Measurements from ENCODE around the gene PIP5KL1. TPM values are rescaled to one million over a fixed set of nuclear protein-coding genes. Genes with fewer than 3 reads are reported as not detected.

Gene PIP5KL1
- total RNA-seq, 6 donors from 2014 or later, result 4.1 to 38.8 (median 10.0) TPM

DNA sequence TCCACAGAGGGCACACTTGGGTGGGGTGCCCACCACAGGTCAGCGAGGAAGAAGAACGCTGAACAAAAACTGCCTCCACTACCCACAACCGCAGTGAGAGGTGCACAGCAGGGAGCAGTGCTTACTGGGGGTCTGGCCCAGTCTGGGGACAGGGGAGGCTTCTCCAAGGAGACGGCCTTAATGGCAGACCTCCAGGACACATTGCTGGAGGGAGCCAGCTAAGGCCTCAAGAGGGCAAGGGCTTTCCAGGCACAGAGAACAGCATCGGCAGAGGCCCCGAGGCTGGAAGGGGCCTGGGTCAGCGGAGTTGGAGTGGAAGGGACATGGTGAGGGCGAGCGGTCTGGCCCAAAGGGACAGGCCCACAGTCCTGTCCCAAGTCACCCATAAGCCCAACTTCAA, 15.4 kb upstream of the PIP5KL1 start:
- H3K27me3 ChIP-seq, result no peaks in the 10 kb centered on the region
- peaks cover 0 to 27% (median 10%) of the 10 kb centered on the region in 4 donors for H3K4me1 ChIP-seq
- WGBS, 2 donors, result 76 to 86% methylated on average over 5 to 9 of the region's 9 CpGs
- H3K9me3 ChIP-seq, result no peaks in the 10 kb centered on the region
- no peak overlapping the region for H3K4me3 ChIP-seq
- H3K27ac ChIP-seq, result no peak overlapping the region
- no peak for ATAC-seq (ENCODE audit: low FRiP score in 2 of 2)
- TF ChIP-seq, protein P1, sequence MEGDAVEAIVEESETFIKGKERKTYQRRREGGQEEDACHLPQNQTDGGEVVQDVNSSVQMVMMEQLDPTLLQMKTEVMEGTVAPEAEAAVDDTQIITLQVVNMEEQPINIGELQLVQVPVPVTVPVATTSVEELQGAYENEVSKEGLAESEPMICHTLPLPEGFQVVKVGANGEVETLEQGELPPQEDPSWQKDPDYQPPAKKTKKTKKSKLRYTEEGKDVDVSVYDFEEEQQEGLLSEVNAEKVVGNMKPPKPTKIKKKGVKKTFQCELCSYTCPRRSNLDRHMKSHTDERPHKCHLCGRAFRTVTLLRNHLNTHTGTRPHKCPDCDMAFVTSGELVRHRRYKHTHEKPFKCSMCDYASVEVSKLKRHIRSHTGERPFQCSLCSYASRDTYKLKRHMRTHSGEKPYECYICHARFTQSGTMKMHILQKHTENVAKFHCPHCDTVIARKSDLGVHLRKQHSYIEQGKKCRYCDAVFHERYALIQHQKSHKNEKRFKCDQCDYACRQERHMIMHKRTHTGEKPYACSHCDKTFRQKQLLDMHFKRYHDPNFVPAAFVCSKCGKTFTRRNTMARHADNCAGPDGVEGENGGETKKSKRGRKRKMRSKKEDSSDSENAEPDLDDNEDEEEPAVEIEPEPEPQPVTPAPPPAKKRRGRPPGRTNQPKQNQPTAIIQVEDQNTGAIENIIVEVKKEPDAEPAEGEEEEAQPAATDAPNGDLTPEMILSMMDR (IDR thresholded peaks at IDR 0.05), result no peak
- TF ChIP-seq POLR2AphosphoS5 (IDR thresholded peaks at IDR 0.05) (no peak), POLR2A (IDR thresholded peaks at IDR 0.05) (no peak), EP300 (IDR thresholded peaks at IDR 0.05) (no peak)
- DNase-seq, result no peak
- H3K36me3 ChIP-seq, result peaks cover 0 to 38% (median 24%) of the 10 kb centered on the region in 4 donors

DNA sequence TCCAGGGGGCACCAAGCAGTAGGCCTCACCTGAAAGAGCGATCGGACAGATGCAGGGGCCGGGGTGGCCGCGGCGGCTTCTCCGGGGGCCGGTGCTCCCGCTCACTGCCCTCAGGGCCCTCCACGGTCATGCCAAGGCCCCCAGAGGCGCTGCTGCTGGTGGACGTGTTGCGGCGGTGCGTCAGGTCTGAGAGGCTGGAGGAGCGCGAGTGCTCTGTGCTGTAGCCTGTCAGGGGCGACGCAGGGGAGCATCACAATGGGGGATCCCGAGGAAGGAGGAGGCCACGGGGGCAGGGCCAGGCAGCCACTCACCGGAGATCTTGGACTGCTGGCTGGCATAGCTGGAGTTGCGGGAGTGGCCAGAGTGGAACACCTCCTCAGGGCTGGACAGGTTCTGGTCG, 14.8 kb upstream of the PIP5KL1 start:
- peaks cover 0 to 23% (median 10%) of the 10 kb centered on the region in 4 donors for H3K4me1 ChIP-seq
- ATAC-seq (ENCODE audit: low FRiP score in 2 of 2), result no peak
- H3K9me3 ChIP-seq, result no peaks in the 10 kb centered on the region
- WGBS, 2 donors, result 93 to 94% methylated on average over 19 to 23 of the region's 24 CpGs
- H3K27ac ChIP-seq, result no peak overlapping the region
- TF ChIP-seq POLR2AphosphoS5 (IDR thresholded peaks at IDR 0.05), result no peak
- H3K36me3 ChIP-seq, result peaks cover 0 to 35% (median 24%) of the 10 kb centered on the region in 4 donors
- no peak overlapping the region for H3K4me3 ChIP-seq
- H3K27me3 ChIP-seq, result no peaks in the 10 kb centered on the region
- DNase-seq, result peak in 1 of 2 donors; percentile 80

DNA sequence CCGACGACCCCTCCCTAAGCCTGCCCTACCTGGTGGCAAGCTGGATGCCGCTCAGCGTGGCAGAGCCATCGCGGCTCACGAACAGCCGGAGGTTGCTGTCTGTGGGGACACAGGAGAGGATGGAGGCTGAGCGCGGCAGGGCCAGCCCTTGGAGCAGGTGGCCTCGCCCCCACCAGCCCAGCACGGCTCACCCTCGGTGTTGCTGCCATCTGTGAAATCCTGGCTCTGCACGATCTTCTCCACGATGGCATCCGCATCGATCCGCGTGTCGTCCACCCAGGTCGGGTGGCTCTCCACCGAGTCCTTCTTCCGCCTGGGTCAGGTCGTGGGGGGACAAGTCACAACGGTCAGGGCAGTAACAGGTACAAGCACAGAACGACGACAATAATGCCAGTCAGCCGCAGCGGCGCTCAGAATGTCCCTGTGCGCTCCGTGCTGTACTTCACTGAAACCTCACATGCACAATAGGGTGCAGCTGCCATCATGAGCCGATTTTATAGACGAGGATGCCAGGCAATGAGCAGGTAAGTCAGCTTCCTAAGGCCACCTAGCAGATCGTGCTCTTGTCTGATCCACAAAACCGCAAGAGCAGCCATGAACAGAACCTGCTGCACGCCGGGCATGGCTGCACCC, 14.1 kb upstream of the PIP5KL1 start:
- Histone ChIP-seq H3K4me3 (no peak overlapping the region), H3K4me1 (peaks cover 0 to 21% (median 10%) of the 10 kb centered on the region in 4 donors), H3K27me3 (no peaks in the 10 kb centered on the region), H3K27ac (no peak overlapping the region), H3K9me3 (no peaks in the 10 kb centered on the region), H3K36me3 (peaks cover 0 to 40% (median 23%) of the 10 kb centered on the region in 4 donors)
- no peak for TF ChIP-seq POLR2A (IDR thresholded peaks at IDR 0.05)
- TF ChIP-seq, protein P1 (IDR thresholded peaks at IDR 0.05), result no peak
- WGBS, 2 donors, result 95 to 96% methylated on average over 25 to 37 of the region's 38 CpGs
- ATAC-seq (ENCODE audit: low FRiP score in 2 of 2) (no peak), DNase-seq (peak in 1 of 2 donors; percentile 80)

DNA sequence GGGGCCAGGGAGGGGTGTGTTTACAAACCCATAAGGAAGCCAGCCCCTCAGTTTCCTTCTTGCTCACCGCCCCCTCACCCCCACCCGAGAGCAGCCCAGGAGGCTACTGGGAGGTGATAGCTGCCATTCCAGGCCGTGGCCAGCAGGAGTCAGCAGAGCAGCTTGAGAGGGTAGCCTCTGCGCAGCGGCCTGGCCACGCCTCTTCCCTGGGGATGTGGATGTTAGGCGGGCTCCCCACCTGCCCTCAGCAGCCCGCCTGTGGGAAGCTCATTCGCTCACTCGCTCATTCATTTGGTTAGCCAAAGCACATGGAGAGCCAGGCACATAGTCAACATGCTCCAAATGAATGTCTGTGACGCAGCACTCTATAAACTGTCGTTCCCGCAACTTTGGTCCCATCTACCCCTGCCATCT, 13.2 kb upstream of the PIP5KL1 start:
- Histone ChIP-seq H3K4me3 (no peak overlapping the region), H3K36me3 (peaks cover 0 to 40% (median 22%) of the 10 kb centered on the region in 4 donors), H3K27me3 (no peaks in the 10 kb centered on the region), H3K9me3 (no peaks in the 10 kb centered on the region), H3K4me1 (peaks cover 0 to 21% (median 10%) of the 10 kb centered on the region in 4 donors), H3K27ac (peak overlapping the region in 1 of 4 donors; percentile 3)
- 50% methylated on average over 8 of the region's 13 CpGs; no CpG with 5 or more reads in 1 of the 2 donors for WGBS, 2 donors
- no peak for TF ChIP-seq POLR2A (IDR thresholded peaks at IDR 0.05)
- TF ChIP-seq, protein P1 (IDR thresholded peaks at IDR 0.05), result peak; percentile 91 to 96 (median 94)
- no peak for TF ChIP-seq EP300 (IDR thresholded peaks at IDR 0.05)
- DNase-seq (peak; percentile 88 to 91), ATAC-seq (ENCODE audit: low FRiP score in 2 of 2) (peak; percentile 86 to 94)

DNA sequence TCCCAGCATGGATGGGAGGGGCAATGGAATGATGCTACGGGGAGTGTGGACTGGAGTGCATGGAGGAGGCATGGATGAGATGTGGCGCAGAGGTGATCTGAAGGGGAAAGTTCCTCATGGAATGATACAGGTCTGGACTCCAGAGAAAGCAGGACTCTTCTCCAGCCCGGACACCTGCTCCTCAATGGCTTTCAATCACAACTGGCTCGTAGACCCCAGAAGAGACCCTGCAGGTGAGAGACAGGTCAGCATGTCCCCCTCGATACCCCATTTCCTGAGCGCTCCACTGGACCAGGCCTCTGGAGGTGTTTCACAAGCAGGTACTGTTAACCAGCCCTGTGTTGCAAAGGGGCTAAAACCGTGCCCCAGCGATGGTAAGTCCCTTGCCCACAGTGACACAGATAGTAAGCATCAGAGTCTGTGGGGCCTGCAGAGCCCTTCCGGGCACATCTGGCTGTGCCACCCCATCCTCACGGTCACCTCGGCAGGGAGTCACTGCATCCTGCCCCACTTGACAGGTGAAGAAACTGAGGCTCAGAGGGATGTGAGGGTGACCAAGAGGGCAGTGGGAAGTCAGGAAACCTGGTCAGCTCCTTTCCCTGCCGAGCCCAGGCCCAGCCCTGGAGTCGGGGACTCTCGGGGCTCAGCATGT, 12.6 kb upstream of the PIP5KL1 start:
- no peak overlapping the region for H3K4me3 ChIP-seq
- no peaks in the 10 kb centered on the region for H3K9me3 ChIP-seq
- peaks cover 0 to 40% (median 22%) of the 10 kb centered on the region in 4 donors for H3K36me3 ChIP-seq
- 68 to 81% methylated on average over 6 to 13 of the region's 14 CpGs for WGBS, 2 donors
- H3K27me3 ChIP-seq, result no peaks in the 10 kb centered on the region
- ATAC-seq (ENCODE audit: low FRiP score in 2 of 2) (no peak), DNase-seq (no peak)
- peaks cover 1 to 24% (median 11%) of the 10 kb centered on the region in 4 donors for H3K4me1 ChIP-seq
- no peak for TF ChIP-seq POLR2A (IDR thresholded peaks at IDR 0.05)
- H3K27ac ChIP-seq, result peak overlapping the region in 1 of 4 donors; percentile 13
